GM18909 (cell line): ENCODE data around the gene MRPL17.
"Not testable (repeated sequence)": the region's sequence is repeated elsewhere in the genome, so short reads cannot be mapped to it uniquely, and the experiment has no call there.

ENCODE experiments used
- ATAC-seq: cut with Tn5 transposase; IDR thresholded peaks from one replicate; pipeline ENCODE4 v1.9.1; 2021; ENCODE audit warnings: mild to moderate bottlenecking; ENCODE audit not compliant: unreplicated experiment, poor library complexity

Gene MRPL17

GRCh38 chr11:6682936-6683861 lies at the start of gene MRPL17:
TSS of gene MRPL17 (minus strand) at chr11:6683340. CDS start at chr11:6683296, 44 bp downstream.
- peak; percentile 95 for ATAC-seq

- ATAC-seq = no peak
These were observed 45.0 kb upstream of the MRPL17 start for GRCh38 chr11:6727971-6728760.

- ATAC-seq = no peak
These were observed 42.3 kb upstream of the MRPL17 start for GRCh38 chr11:6725386-6725896.

GRCh38 chr11:6724013-6724412 lies 40.9 kb upstream of the MRPL17 start:
- ATAC-seq = no peak

GRCh38 chr11:6721343-6721742 lies 38.2 kb upstream of the MRPL17 start:
- ATAC-seq = no peak

- ATAC-seq = no peak
These were observed 36.4 kb upstream of the MRPL17 start for GRCh38 chr11:6719576-6719975.

- ATAC-seq = no peak
These were observed 34.3 kb upstream of the MRPL17 start for GRCh38 chr11:6717426-6717825.

GRCh38 chr11:6711552-6711951 lies 28.4 kb upstream of the MRPL17 start:
- ATAC-seq = not testable (repeated sequence)

GRCh38 chr11:6708876-6709275 lies 25.7 kb upstream of the MRPL17 start:
- ATAC-seq = no peak

GRCh38 chr11:6705905-6706535 lies 22.9 kb upstream of the MRPL17 start:
- ATAC-seq = no peak

- ATAC-seq = peak; percentile 61
These were observed 20.3 kb upstream of the MRPL17 start for GRCh38 chr11:6703247-6704063.

- ATAC-seq = not testable (repeated sequence)
These were observed 18.8 kb upstream of the MRPL17 start for GRCh38 chr11:6701955-6702354.

GRCh38 chr11:6695377-6695776 lies 12.2 kb upstream of the MRPL17 start:
- no peak for ATAC-seq

- ATAC-seq = no peak
These were observed 11.0 kb upstream of the MRPL17 start for GRCh38 chr11:6694229-6694535.

- ATAC-seq = no peak
These were observed 10.4 kb upstream of the MRPL17 start for GRCh38 chr11:6693342-6694228.

- no peak for ATAC-seq
These were observed 9.0 kb upstream of the MRPL17 start for GRCh38 chr11:6692128-6692527.

- ATAC-seq = not testable (repeated sequence)
These were observed 7.4 kb upstream of the MRPL17 start for GRCh38 chr11:6690431-6691132.

GRCh38 chr11:6687876-6688275 lies 4.7 kb upstream of the MRPL17 start:
- ATAC-seq = no peak
